Endothelial cell of umbilical vein (primary cell): ENCODE results near the gene SORCS1. TPM values are rescaled to one million over a fixed set of nuclear protein-coding genes. Genes with fewer than 3 reads are reported as not detected.

ENCODE experiments used
- BruUV-seq: library from RNA; stranded (reverse); fragments of 400-500 nt; replicated peaks from 2 replicates; lab custom pipeline; 2021; lab: Mats Ljungman, UMichigan
- CTCF ChIA-PET: fragments of 300-600, 350-600 bp; sonication (Branson Sonifier 250); formaldehyde crosslinking; loops from one replicate; lab custom pipeline; 2021; ENCODE audit warnings: antibody characterized with exemption, inconsistent platforms; lab: Charles Lee
- POLR2A ChIA-PET: fragments of 300-600, 350-600 bp; sonication (Branson Sonifier 250); formaldehyde crosslinking; loops from one replicate; lab custom pipeline; 2021; ENCODE audit warnings: antibody characterized with exemption, inconsistent platforms; lab: Charles Lee
- DNase-seq: peaks from one replicate; pipeline ENCODE4 v3.0.0-alpha.2; 2011; ENCODE audit warnings: low read depth, low spot score
- FAIRE-seq: peaks from 2 replicates; lab custom pipeline; 2011; peaks lifted over from hg19 to GRCh38; lab: Jason Lieb, UNC
- H2AFZ ChIP-seq: 2 replicates; pipeline ENCODE4 v1.6.0; 2012; ENCODE audit warnings: low read depth, low read length, control low read depth, inconsistent platforms
- H3K27ac ChIP-seq: 2 replicates; pipeline ENCODE4 v1.5.1; 2011; ENCODE audit warnings: low read depth, mild to moderate bottlenecking, control low read depth, low read length, moderate library complexity; ENCODE audit not compliant: insufficient read depth
- H3K27me3 ChIP-seq, 2 experiments: 2 replicates each; pipeline versions ENCODE4 v1.6.0 to v1.6.1; 2011; ENCODE audit warnings: low read length in 2 of 2, mixed read lengths in 1 of 2; ENCODE audit not compliant: control insufficient read depth in 2 of 2, insufficient read depth in 2 of 2
- H3K36me3 ChIP-seq, 2 experiments: 2 replicates in 1 of 2; 3 replicates in 1 of 2; pipeline ENCODE4 v1.5.1; 2011; ENCODE audit warnings: low read length in 2 of 2, mild to moderate bottlenecking in 1 of 2, moderate library complexity in 1 of 2; ENCODE audit not compliant: control insufficient read depth in 2 of 2, insufficient read depth in 2 of 2; ENCODE audit errors: extremely low read depth in 1 of 2
- H3K4me1 ChIP-seq: 3 replicates; pipeline ENCODE4 v1.5.1; 2011; ENCODE audit warnings: mild to moderate bottlenecking, low read length; ENCODE audit not compliant: control insufficient read depth, insufficient read depth; ENCODE audit errors: extremely low read depth
- H3K4me2 ChIP-seq: 2 replicates; pipeline ENCODE4 v1.6.1; 2011; ENCODE audit warnings: low read length, control low read depth, mixed read lengths; ENCODE audit not compliant: insufficient read depth
- H3K4me3 ChIP-seq, 3 experiments: fragments of 200-600 bp in 1 of 3; sonication (generic), shearing (Covaris generic) in 1 of 3; replicated peaks in 1 of 3; 2 replicates each; pipeline ENCODE4 v1.5.1; 2011 to 2016; ENCODE audit warnings: control low read depth in 3 of 3, low read length in 3 of 3, mild to moderate bottlenecking in 2 of 3, inconsistent platforms in 1 of 3, low read depth in 1 of 3, moderate library complexity in 1 of 3; ENCODE audit not compliant: insufficient read depth in 1 of 3
- H3K79me2 ChIP-seq: 2 replicates; pipeline ENCODE4 v1.6.0; 2012; ENCODE audit warnings: low read length, inconsistent platforms; ENCODE audit not compliant: control insufficient read depth, insufficient read depth
- H3K9ac ChIP-seq: replicated peaks from 2 replicates; pipeline ENCODE3; 2011; ENCODE audit warnings: low read length, control low read depth; ENCODE audit not compliant: insufficient read depth; ENCODE audit errors: extremely low read depth
- H3K9me1 ChIP-seq: replicated peaks from 3 replicates; pipeline ENCODE4 v1.6.0; 2011; ENCODE audit warnings: mild to moderate bottlenecking, low read length; ENCODE audit not compliant: control insufficient read depth, insufficient read depth; ENCODE audit errors: extremely low read depth
- H3K9me3 ChIP-seq: replicated peaks from 2 replicates; pipeline ENCODE4 v1.5.1; 2012; ENCODE audit warnings: low read length, inconsistent platforms; ENCODE audit not compliant: control insufficient read depth, insufficient read depth
- H4K20me1 ChIP-seq: replicated peaks from 2 replicates; pipeline ENCODE3; 2011; ENCODE audit warnings: mild to moderate bottlenecking, low read length; ENCODE audit not compliant: control insufficient read depth, insufficient read depth; ENCODE audit errors: extremely low read depth
- CTCF ChIP-seq, 2 donors: IDR thresholded peaks; 1 replicate in 1 of 2; 2 replicates in 1 of 2; pipeline ENCODE4 v1.5.1; 2011; ENCODE audit warnings: low read length in 2 of 2, mild to moderate bottlenecking in 2 of 2, moderate library complexity in 2 of 2, control low read depth in 1 of 2, inconsistent platforms in 1 of 2, low read depth in 1 of 2; ENCODE audit not compliant: insufficient read depth in 1 of 2; ENCODE audit errors: extremely low read depth in 1 of 2
- FOS ChIP-seq: IDR thresholded peaks from 2 replicates; pipeline ENCODE4 v1.6.1; 2011; ENCODE audit warnings: mild to moderate bottlenecking, low read length, moderate library complexity, borderline replicate concordance; ENCODE audit not compliant: insufficient read depth
- GATA2 ChIP-seq: IDR thresholded peaks from 2 replicates; pipeline ENCODE4 v1.7.0; 2011; ENCODE audit warnings: low read depth, mild to moderate bottlenecking, moderate library complexity, mixed read lengths, low read length; ENCODE audit not compliant: insufficient read length, insufficient read depth
- JUN ChIP-seq: IDR thresholded peaks from 2 replicates; pipeline ENCODE4 v1.6.1; 2011; ENCODE audit warnings: borderline replicate concordance, low read depth; ENCODE audit not compliant: insufficient read length, insufficient read depth
- POLR2AphosphoS5 ChIP-seq: IDR thresholded peaks from 2 replicates; pipeline ENCODE4 v1.6.1; 2012; ENCODE audit warnings: low read depth, mild to moderate bottlenecking, control low read depth, low read length, moderate library complexity; ENCODE audit not compliant: insufficient read depth
- dilution Hi-C: fragments of 300-500 bp; cut with MboI; formaldehyde crosslinking; loops from one replicate; pipeline ENCODE4 v1.15.0; 2019; ENCODE audit warnings: low sequenced_read_pairs; ENCODE audit not compliant: extremely low pct_ligation_motif_present
- intact Hi-C: fragments of 100-400 bp; cut with micrococcal nuclease; formaldehyde crosslinking; loops from one replicate; pipeline ENCODE4 v1.10.0; 2022
- polyA plus RNA-seq, 4 experiments: library from polyadenylated mRNA; depleted of rRNA in 3 of 4; stranded (reverse) in 3 of 4; unstranded in 1 of 4; fragments of >200 nt; gene quantifications; 2 replicates each; pipeline versions ENCODE4 v1.2.1 to v1.2.3, GENCODE V29; 2011 to 2012; ENCODE audit warnings: missing spikeins in 1 of 4
- total RNA-seq: library from RNA; stranded (reverse); gene quantifications from 2 replicates; pipeline ENCODE4 v1.2.3, GENCODE V29; 2021

SORCS1 gene
- total and polyA plus RNA-seq, 2 donors (not counting 3 experiments of a cell fraction or from before 2014, with no cell fraction given): not detected

GRCh38 chr10:106795619-106796018, 368.9 kb downstream of the SORCS1 start:
- H3K27me3 ChIP-seq: no peaks in the 10 kb centered on the region
- no peaks in the 10 kb centered on the region for H3K36me3 ChIP-seq
- no peaks in the 10 kb centered on the region for H3K9me1 ChIP-seq
- no peak for DNase-seq
- dilution Hi-C loops: no loop called here
- H3K4me1 ChIP-seq: no peaks in the 10 kb centered on the region
- no peak overlapping the region for H3K27ac ChIP-seq
- intact Hi-C loops: no loop called here
- H4K20me1 ChIP-seq: no peaks in the 10 kb centered on the region
- ChIA-PET POLR2A (no interaction called here), CTCF (no interaction called here)
- no peak overlapping the region for H3K4me2 ChIP-seq
- H3K9me3 ChIP-seq: peaks cover 5% of the 10 kb centered on the region
- no peak for FAIRE-seq
- TF ChIP-seq JUN (no peak), FOS (no peak)
- H3K9ac ChIP-seq: no peak overlapping the region
- no peaks in the 10 kb centered on the region for H3K79me2 ChIP-seq
- BruUV-seq: no TSS peak
- no peak overlapping the region for H3K4me3 ChIP-seq
- H2AFZ ChIP-seq: no peak overlapping the region

- Histone ChIP-seq H2AFZ (no peak overlapping the region), H3K9me1 (no peaks in the 10 kb centered on the region), H3K4me1 (no peaks in the 10 kb centered on the region), H3K79me2 (no peaks in the 10 kb centered on the region), H3K27ac (no peak overlapping the region), H3K4me3 (no peak overlapping the region), H4K20me1 (no peaks in the 10 kb centered on the region), H3K9ac (no peak overlapping the region), H3K4me2 (no peak overlapping the region), H3K9me3 (peaks cover 5% of the 10 kb centered on the region), H3K36me3 (no peaks in the 10 kb centered on the region), H3K27me3 (no peaks in the 10 kb centered on the region)
- FAIRE-seq (no peak), DNase-seq (no peak)
- intact Hi-C loops (no loop called here), dilution Hi-C loops (no loop called here)
- ChIA-PET POLR2A (no interaction called here), CTCF (no interaction called here)
- no peak for TF ChIP-seq GATA2
- no peak for TF ChIP-seq CTCF (IDR thresholded peaks at IDR 0.05; ENCODE audit: extremely low read depth in 1 of 2, insufficient read depth in 1 of 2, low read depth in 1 of 2, low read length in 2 of 2)
- TF ChIP-seq POLR2AphosphoS5: no peak
- no peak for TF ChIP-seq JUN
- BruUV-seq: no TSS peak
Measured at GRCh38 chr10:106793617-106794016, 370.9 kb downstream of the SORCS1 start.
